ENCODE results near the gene EML1.

The EML1 gene

DNA sequence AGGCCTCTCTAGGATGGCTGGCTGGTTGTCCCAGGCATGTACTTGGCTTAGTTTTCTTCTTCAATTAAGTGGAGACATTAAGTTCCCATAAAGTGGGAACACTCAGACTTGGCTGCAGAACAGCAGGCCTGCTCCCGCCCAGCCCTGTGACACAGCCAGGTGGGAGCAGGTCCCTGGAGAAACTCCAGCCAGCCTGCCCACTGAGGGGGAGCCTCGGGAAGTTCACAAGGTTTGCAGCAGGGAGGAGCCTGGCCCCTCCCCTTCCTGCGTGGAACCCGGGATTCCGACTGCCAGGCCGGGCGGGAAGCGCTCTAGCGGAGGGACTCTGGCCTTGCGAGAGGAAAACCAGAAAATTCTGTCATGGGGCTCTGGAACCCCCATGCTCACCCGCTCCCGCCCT lies 173.7 kb downstream of the EML1 start:
- Histone ChIP-seq H3K4me1 (ENCODE audit: control insufficient read depth, insufficient read depth, low read length, unreplicated experiment) (peaks cover 12% of the 10 kb centered on the region), H3K27ac (ENCODE audit: low read depth, low read length) (no peak overlapping the region), H2AFZ (ENCODE audit: low read length, unreplicated experiment) (no peak overlapping the region), H3K36me3 (ENCODE audit: insufficient read depth, low read length) (no peaks in the 10 kb centered on the region), H3K79me2 (ENCODE audit: control insufficient read depth, insufficient read depth, low read length, unreplicated experiment) (no peaks in the 10 kb centered on the region), H3K4me3 (ENCODE audit: low read depth, low read length) (no peak overlapping the region), H3K27me3 (ENCODE audit: insufficient read depth, low read length) (peaks cover 11% of the 10 kb centered on the region; the same call in 1 of the 2 replicates)

GRCh38 chr14:99968191-99968920 lies 175.1 kb downstream of the EML1 start:
- H3K27ac ChIP-seq (ENCODE audit: low read depth, low read length): no peak overlapping the region
- H3K27me3 ChIP-seq (ENCODE audit: insufficient read depth, low read length): 0 out of 2 replicates have a peak, but pooled peaks cover 3% of the 10 kb centered on the region
- H3K79me2 ChIP-seq (ENCODE audit: control insufficient read depth, insufficient read depth, low read length, unreplicated experiment): peaks cover 6% of the 10 kb centered on the region
- peaks cover 12% of the 10 kb centered on the region for H3K4me1 ChIP-seq (ENCODE audit: control insufficient read depth, insufficient read depth, low read length, unreplicated experiment)
- no peaks in the 10 kb centered on the region for H3K36me3 ChIP-seq (ENCODE audit: insufficient read depth, low read length)
- H3K4me3 ChIP-seq (ENCODE audit: low read depth, low read length): peak overlapping the region; percentile 26; the same call in 1 of the 2 replicates
- H2AFZ ChIP-seq (ENCODE audit: low read length, unreplicated experiment): peak overlapping the region; percentile 43

DNA sequence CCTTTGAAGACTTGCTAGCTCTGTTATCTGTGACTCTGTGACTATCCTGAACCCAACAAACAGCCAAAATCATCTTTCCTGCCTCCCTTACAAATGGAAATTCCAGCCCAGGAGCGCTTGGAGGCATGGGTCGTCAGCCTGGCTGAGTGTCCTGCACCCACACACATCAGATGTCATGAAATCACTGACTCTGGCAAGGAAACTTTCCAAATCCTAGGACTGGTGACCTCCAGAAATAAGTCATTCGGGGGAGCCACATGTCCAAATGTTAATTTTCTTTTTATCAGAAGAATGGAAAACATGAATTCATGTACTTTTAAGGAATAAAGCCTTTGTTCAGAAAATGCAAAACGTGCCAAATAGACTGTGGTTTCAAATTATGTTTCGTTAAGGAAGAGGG lies 175.7 kb downstream of the EML1 start:
- no peaks in the 10 kb centered on the region for H3K36me3 ChIP-seq (ENCODE audit: insufficient read depth, low read length)
- peak overlapping the region; percentile 26; the same call in 1 of the 2 replicates for H3K4me3 ChIP-seq (ENCODE audit: low read depth, low read length)
- H3K27me3 ChIP-seq (ENCODE audit: insufficient read depth, low read length): no peaks in the 10 kb centered on the region
- H3K4me1 ChIP-seq (ENCODE audit: control insufficient read depth, insufficient read depth, low read length, unreplicated experiment): peaks cover 12% of the 10 kb centered on the region
- H2AFZ ChIP-seq (ENCODE audit: low read length, unreplicated experiment): peak overlapping the region; percentile 43
- peaks cover 10% of the 10 kb centered on the region for H3K79me2 ChIP-seq (ENCODE audit: control insufficient read depth, insufficient read depth, low read length, unreplicated experiment)
- H3K27ac ChIP-seq (ENCODE audit: low read depth, low read length): no peak overlapping the region

GRCh38 chr14:99969673-99970322 lies 176.6 kb downstream of the EML1 start:
- H3K4me1 ChIP-seq (ENCODE audit: control insufficient read depth, insufficient read depth, low read length, unreplicated experiment): peaks cover 12% of the 10 kb centered on the region
- no peaks in the 10 kb centered on the region for H3K36me3 ChIP-seq (ENCODE audit: insufficient read depth, low read length)
- H3K79me2 ChIP-seq (ENCODE audit: control insufficient read depth, insufficient read depth, low read length, unreplicated experiment): peaks cover 13% of the 10 kb centered on the region
- H3K27me3 ChIP-seq (ENCODE audit: insufficient read depth, low read length): no peaks in the 10 kb centered on the region
- H3K27ac ChIP-seq (ENCODE audit: low read depth, low read length): no peak overlapping the region
- H3K4me3 ChIP-seq (ENCODE audit: low read depth, low read length): no peak overlapping the region
- no peak overlapping the region for H2AFZ ChIP-seq (ENCODE audit: low read length, unreplicated experiment)

GRCh38 chr14:99971087-99971940 lies 178.1 kb downstream of the EML1 start:
- no peak overlapping the region for H3K27ac ChIP-seq (ENCODE audit: low read depth, low read length)
- H3K36me3 ChIP-seq (ENCODE audit: insufficient read depth, low read length): no peaks in the 10 kb centered on the region
- H3K27me3 ChIP-seq (ENCODE audit: insufficient read depth, low read length): no peaks in the 10 kb centered on the region
- peaks cover 22% of the 10 kb centered on the region for H3K79me2 ChIP-seq (ENCODE audit: control insufficient read depth, insufficient read depth, low read length, unreplicated experiment)
- H3K4me1 ChIP-seq (ENCODE audit: control insufficient read depth, insufficient read depth, low read length, unreplicated experiment): peaks cover 12% of the 10 kb centered on the region
- H2AFZ ChIP-seq (ENCODE audit: low read length, unreplicated experiment): peak overlapping the region; percentile 94
- H3K4me3 ChIP-seq (ENCODE audit: low read depth, low read length): peak overlapping the region; percentile 79

DNA sequence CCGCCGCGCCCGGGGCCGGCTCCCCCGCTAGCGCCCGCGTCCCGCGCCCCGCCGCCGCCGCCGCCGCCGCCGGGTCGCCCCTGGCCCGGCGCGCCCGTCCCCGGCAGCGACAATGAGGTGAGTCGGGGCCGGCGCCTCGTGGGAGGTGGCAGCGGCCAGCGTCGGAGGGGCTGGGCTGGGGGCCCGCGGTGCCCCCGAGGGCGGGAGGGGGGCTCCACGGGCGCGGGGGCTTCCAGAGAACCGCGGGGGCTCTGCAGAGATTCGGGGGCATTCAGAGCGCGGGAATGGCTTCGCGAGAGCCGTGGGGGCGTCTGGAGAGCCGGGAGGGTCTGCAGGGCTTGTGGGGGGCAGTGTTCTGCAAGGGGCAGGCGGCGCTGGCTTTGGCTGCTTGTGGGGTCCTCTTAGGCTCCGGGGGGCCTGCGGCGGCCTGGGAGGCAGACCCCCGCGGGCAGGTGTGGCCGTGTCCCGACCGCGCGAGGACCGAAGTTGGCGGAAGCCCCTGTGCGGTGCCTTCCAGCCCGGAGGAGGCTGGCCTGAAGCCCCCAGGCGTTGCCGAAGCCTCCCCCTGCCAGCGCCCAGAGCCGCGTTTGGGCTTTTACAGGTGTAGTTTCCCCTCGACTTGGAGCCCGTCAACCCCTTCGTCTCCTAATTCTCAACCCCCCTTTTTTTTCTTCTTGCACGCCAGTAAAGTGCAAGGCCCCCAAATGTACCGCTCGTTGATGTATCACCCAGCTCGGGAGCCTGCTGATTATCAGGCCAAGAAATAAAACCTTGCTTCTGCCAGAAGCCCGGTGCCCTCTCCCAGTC lies 178.9 kb downstream of the EML1 start:
- H3K36me3 ChIP-seq (ENCODE audit: insufficient read depth, low read length): no peaks in the 10 kb centered on the region
- no peaks in the 10 kb centered on the region for H3K27me3 ChIP-seq (ENCODE audit: insufficient read depth, low read length)
- H3K27ac ChIP-seq (ENCODE audit: low read depth, low read length): no peak overlapping the region
- H3K4me3 ChIP-seq (ENCODE audit: low read depth, low read length): peak overlapping the region; percentile 79
- H3K79me2 ChIP-seq (ENCODE audit: control insufficient read depth, insufficient read depth, low read length, unreplicated experiment): peaks cover 22% of the 10 kb centered on the region
- H3K4me1 ChIP-seq (ENCODE audit: control insufficient read depth, insufficient read depth, low read length, unreplicated experiment): peaks cover 12% of the 10 kb centered on the region
- peak overlapping the region; percentile 91 for H2AFZ ChIP-seq (ENCODE audit: low read length, unreplicated experiment)

DNA sequence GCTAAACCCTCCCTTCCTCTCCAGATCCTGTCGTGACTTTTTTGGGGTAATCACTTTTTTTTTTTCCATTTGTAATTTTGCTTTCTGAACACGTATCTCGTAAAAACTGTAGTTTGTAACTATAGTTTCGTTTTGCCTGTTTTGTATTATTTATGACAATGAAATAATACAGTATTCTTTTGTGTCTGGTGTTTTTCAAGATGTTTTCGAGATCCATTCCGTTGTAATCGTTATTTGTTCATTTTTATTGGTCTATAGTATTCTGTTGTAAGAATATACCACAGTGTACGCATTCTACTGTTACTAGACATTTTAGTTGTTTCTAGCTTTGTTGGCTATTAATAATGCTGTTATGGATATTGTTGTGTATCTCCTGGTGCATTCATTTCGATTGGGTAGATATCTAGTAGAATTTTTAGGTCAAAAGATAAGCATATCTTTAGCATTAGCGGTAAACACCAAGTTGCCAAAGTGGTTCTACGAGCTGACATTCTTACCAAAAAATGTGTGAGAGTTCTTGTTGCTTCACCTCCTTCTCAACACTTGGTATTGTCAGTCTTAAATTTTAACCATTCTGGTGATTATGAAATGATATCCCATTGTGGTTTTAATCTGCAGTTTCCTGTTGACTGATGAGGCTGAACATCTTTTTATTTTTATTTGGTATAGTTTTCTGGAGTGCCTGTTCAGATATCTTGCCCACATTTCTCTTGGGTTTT lies 179.7 kb downstream of the EML1 start:
- H2AFZ ChIP-seq (ENCODE audit: low read length, unreplicated experiment): peak overlapping the region; percentile 91
- H3K27ac ChIP-seq (ENCODE audit: low read depth, low read length): no peak overlapping the region
- no peaks in the 10 kb centered on the region for H3K27me3 ChIP-seq (ENCODE audit: insufficient read depth, low read length)
- peaks cover 12% of the 10 kb centered on the region for H3K4me1 ChIP-seq (ENCODE audit: control insufficient read depth, insufficient read depth, low read length, unreplicated experiment)
- H3K79me2 ChIP-seq (ENCODE audit: control insufficient read depth, insufficient read depth, low read length, unreplicated experiment): peaks cover 22% of the 10 kb centered on the region
- H3K4me3 ChIP-seq (ENCODE audit: low read depth, low read length): peak overlapping the region; percentile 79
- no peaks in the 10 kb centered on the region for H3K36me3 ChIP-seq (ENCODE audit: insufficient read depth, low read length)

- H3K36me3 ChIP-seq (ENCODE audit: insufficient read depth, low read length): no peaks in the 10 kb centered on the region
- H2AFZ ChIP-seq (ENCODE audit: low read length, unreplicated experiment): no peak overlapping the region
- no peak overlapping the region for H3K27ac ChIP-seq (ENCODE audit: low read depth, low read length)
- peaks cover 5% of the 10 kb centered on the region for H3K4me1 ChIP-seq (ENCODE audit: control insufficient read depth, insufficient read depth, low read length, unreplicated experiment)
- no peaks in the 10 kb centered on the region for H3K27me3 ChIP-seq (ENCODE audit: insufficient read depth, low read length)
- no peak overlapping the region for H3K4me3 ChIP-seq (ENCODE audit: low read depth, low read length)
- peaks cover 25% of the 10 kb centered on the region for H3K79me2 ChIP-seq (ENCODE audit: control insufficient read depth, insufficient read depth, low read length, unreplicated experiment)
Measured at GRCh38 chr14:99975190-99975589, 182.0 kb downstream of the EML1 start.

GRCh38 chr14:99976021-99976420 lies 182.8 kb downstream of the EML1 start:
- Histone ChIP-seq H3K4me3 (ENCODE audit: low read depth, low read length) (no peak overlapping the region), H2AFZ (ENCODE audit: low read length, unreplicated experiment) (no peak overlapping the region), H3K4me1 (ENCODE audit: control insufficient read depth, insufficient read depth, low read length, unreplicated experiment) (peaks cover 10% of the 10 kb centered on the region), H3K79me2 (ENCODE audit: control insufficient read depth, insufficient read depth, low read length, unreplicated experiment) (peaks cover 27% of the 10 kb centered on the region), H3K27ac (ENCODE audit: low read depth, low read length) (no peak overlapping the region), H3K27me3 (ENCODE audit: insufficient read depth, low read length) (no peaks in the 10 kb centered on the region), H3K36me3 (ENCODE audit: insufficient read depth, low read length) (no peaks in the 10 kb centered on the region)

All from ACC112 (cell line).